Endodermal cell (in vitro differentiated cells): ENCODE data around the gene CD84. TPM values are rescaled to one million over a fixed set of nuclear protein-coding genes. Genes with fewer than 3 reads are reported as not detected.

Experiments used
- DNase-seq: peaks from one replicate; pipeline ENCODE4 v3.0.0-alpha.2; 2017
- H3K27ac ChIP-seq: 2 replicates; pipeline ENCODE4 v1.5.1; 2013; ENCODE audit warnings: mild to moderate bottlenecking, low read depth, low read length, moderate library complexity
- H3K27me3 ChIP-seq: 2 replicates; pipeline ENCODE4 v1.6.1; 2013; ENCODE audit warnings: mild to moderate bottlenecking, low read length, moderate library complexity; ENCODE audit not compliant: insufficient read depth, control insufficient read depth, poor library complexity, severe bottlenecking
- H3K36me3 ChIP-seq: 2 replicates; pipeline ENCODE4 v1.7.0; 2013; ENCODE audit warnings: mild to moderate bottlenecking, low read length, moderate library complexity; ENCODE audit not compliant: control insufficient read depth, insufficient read depth
- H3K4me1 ChIP-seq: one replicate; pipeline ENCODE4 v1.7.0; 2013; ENCODE audit warnings: low read length; ENCODE audit not compliant: control insufficient read depth, insufficient read depth
- H3K4me3 ChIP-seq: 2 replicates; pipeline ENCODE4 v1.5.1; 2013; ENCODE audit warnings: mild to moderate bottlenecking, low read length, moderate library complexity
- H3K9ac ChIP-seq: 2 replicates; pipeline ENCODE4 v1.6.1; 2013; ENCODE audit warnings: mild to moderate bottlenecking, low read length, moderate library complexity; ENCODE audit not compliant: poor library complexity, severe bottlenecking; ENCODE audit errors: extremely low read depth
- H3K9me3 ChIP-seq: 2 replicates; pipeline ENCODE4 v1.6.1; 2013; ENCODE audit warnings: mild to moderate bottlenecking, low read length, moderate library complexity; ENCODE audit not compliant: control insufficient read depth
- H3K27ac Mint-ChIP-seq: 2 replicates; pipeline ENCODE4 v1.8.0; 2020; ENCODE audit warnings: mixed read lengths
- H3K27me3 Mint-ChIP-seq: 2 replicates; pipeline ENCODE4 v1.8.0; 2021; ENCODE audit warnings: mild to moderate bottlenecking, mixed read lengths; ENCODE audit not compliant: insufficient read depth
- H3K36me3 Mint-ChIP-seq: 2 replicates; pipeline ENCODE4 v1.8.0; 2020; ENCODE audit warnings: low read depth, mixed read lengths
- H3K4me1 Mint-ChIP-seq: 2 replicates; pipeline ENCODE4 v1.8.0; 2020; ENCODE audit warnings: mixed read lengths
- H3K4me3 Mint-ChIP-seq: 2 replicates; pipeline ENCODE4 v1.8.0; 2020; ENCODE audit warnings: mild to moderate bottlenecking, moderate library complexity, mixed read lengths
- H3K9me3 Mint-ChIP-seq: 2 replicates; pipeline ENCODE4 v1.8.0; 2020; ENCODE audit warnings: mild to moderate bottlenecking, mixed read lengths
- CTCF ChIP-seq: fragments of 200-600 bp; sonication (generic); conservative IDR thresholded peaks from 2 replicates; pipeline ENCODE4 v1.5.0; 2021; ENCODE audit warnings: antibody characterized with exemption, mild to moderate bottlenecking
- WGBS, 2 experiments: methylation state at CpG; one replicate each; pipeline versions ENCODE4 v1.1.5 to v1.1.7; 2013; ENCODE audit warnings: missing lambda C conversion rate in 2 of 2, mixed read lengths in 1 of 2; ENCODE audit not compliant: insufficient coverage in 1 of 2, insufficient read length in 1 of 2; 5-methylcytosine and 5-hydroxymethylcytosine counted together
- total RNA-seq, 2 donors: library from RNA; stranded (reverse); fragmentation: NEBNext Ultra II Directional in 1 of 2; extraction: Animal tissue kit (Norgen Biotek cat#: 25700) in 1 of 2; gene quantifications; 2 replicates in 1 of 2; 3 replicates in 1 of 2; pipeline ENCODE4 v1.2.1, GENCODE V29; 2021

CD84 gene
- total RNA-seq, 2 donors from 2014 or later, result not detected

- WGBS, 2 experiments, result 82 to 100% methylated on average over 1 to 2 of the region's 3 CpGs
- no peak overlapping the region for H3K27ac Mint-ChIP-seq
- no peaks in the 10 kb centered on the region for H3K27me3 Mint-ChIP-seq
- H3K4me3 Mint-ChIP-seq, result no peak overlapping the region
- peaks cover 28% of the 10 kb centered on the region for H3K9me3 Mint-ChIP-seq
- H3K36me3 ChIP-seq, result no peaks in the 10 kb centered on the region
- peaks cover 12% of the 10 kb centered on the region for H3K9me3 ChIP-seq
- no peaks in the 10 kb centered on the region for H3K36me3 Mint-ChIP-seq
- no peaks in the 10 kb centered on the region for H3K27me3 ChIP-seq
- H3K9ac ChIP-seq, result no peak overlapping the region
- H3K27ac ChIP-seq, result no peak overlapping the region
- H3K4me3 ChIP-seq, result no peak overlapping the region
- H3K4me1 ChIP-seq, result no peaks in the 10 kb centered on the region
- no peak for TF ChIP-seq CTCF
- H3K4me1 Mint-ChIP-seq, result peaks cover 6% of the 10 kb centered on the region
- DNase-seq, result no peak
These were observed 57.2 kb downstream of the CD84 start for GRCh38 chr1:160522136-160522535.

DNA sequence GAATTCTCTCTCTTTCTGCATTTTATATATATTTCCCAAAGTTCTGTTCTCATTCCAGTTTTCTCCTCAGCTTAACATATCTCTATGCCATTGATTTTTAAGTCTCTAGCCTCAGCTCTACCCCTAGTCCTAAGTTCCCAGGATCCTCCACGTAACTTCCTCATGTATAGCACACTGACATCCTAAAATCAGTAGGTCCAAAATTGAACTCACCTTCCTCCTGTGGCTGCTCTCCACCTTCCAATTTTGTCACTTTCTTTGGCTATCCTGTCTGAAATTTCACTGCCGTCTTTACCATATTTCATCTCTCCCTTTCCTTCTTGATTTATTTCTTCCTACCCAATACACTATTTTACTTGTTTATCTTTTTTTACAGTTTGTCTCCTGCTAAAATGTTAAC lies 57.7 kb downstream of the CD84 start:
- no peak for TF ChIP-seq CTCF
- peaks cover 6% of the 10 kb centered on the region for H3K4me1 Mint-ChIP-seq
- Histone ChIP-seq H3K4me3 (no peak overlapping the region), H3K27ac (no peak overlapping the region), H3K4me1 (no peaks in the 10 kb centered on the region), H3K27me3 (no peaks in the 10 kb centered on the region), H3K9me3 (peaks cover 6% of the 10 kb centered on the region), H3K36me3 (no peaks in the 10 kb centered on the region), H3K9ac (no peak overlapping the region)
- H3K27me3 Mint-ChIP-seq, result no peaks in the 10 kb centered on the region
- H3K27ac Mint-ChIP-seq, result no peak overlapping the region
- H3K9me3 Mint-ChIP-seq, result peaks cover 30% of the 10 kb centered on the region
- 93% methylated on average over 2 of the region's 2 CpGs for WGBS, 2 experiments
- H3K36me3 Mint-ChIP-seq, result no peaks in the 10 kb centered on the region
- no peak for DNase-seq
- H3K4me3 Mint-ChIP-seq, result no peak overlapping the region

DNA sequence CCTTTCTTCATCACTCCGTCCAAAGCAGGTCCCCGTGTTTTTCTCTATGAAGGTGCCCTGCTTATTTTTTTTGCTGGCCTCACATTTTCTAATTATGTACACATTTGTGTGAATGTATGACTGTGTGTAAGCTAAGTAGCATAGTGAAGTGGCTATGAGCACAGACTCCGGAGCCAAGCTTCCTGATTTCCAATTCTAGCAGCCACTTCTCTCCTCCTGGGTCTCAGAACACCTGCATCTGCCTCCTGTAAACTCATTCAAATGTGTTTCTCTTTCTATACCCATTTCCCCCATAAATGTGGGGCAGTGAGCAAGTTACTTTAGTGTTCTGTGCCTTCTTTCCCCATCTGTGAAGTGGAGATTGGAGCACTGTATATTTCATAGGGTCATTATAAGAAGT lies 58.3 kb downstream of the CD84 start:
- H3K4me1 Mint-ChIP-seq, result peaks cover 6% of the 10 kb centered on the region
- no peak overlapping the region for H3K4me3 Mint-ChIP-seq
- no peak overlapping the region for H3K9ac ChIP-seq
- H3K9me3 ChIP-seq, result peaks cover 4% of the 10 kb centered on the region
- H3K36me3 ChIP-seq, result no peaks in the 10 kb centered on the region
- H3K27me3 ChIP-seq, result no peaks in the 10 kb centered on the region
- H3K27ac ChIP-seq, result no peak overlapping the region
- peaks cover 31% of the 10 kb centered on the region for H3K9me3 Mint-ChIP-seq
- no peak overlapping the region for H3K4me3 ChIP-seq
- no peak for TF ChIP-seq CTCF
- H3K27me3 Mint-ChIP-seq, result no peaks in the 10 kb centered on the region
- no peak for DNase-seq
- no peak overlapping the region for H3K27ac Mint-ChIP-seq
- no peaks in the 10 kb centered on the region for H3K4me1 ChIP-seq
- WGBS, 2 experiments, result 94% methylated on average over 3 of the region's 3 CpGs; no CpG with 5 or more reads in 1 of the 2 experiments
- H3K36me3 Mint-ChIP-seq, result no peaks in the 10 kb centered on the region
